HEK293 (cell line): Measurements from ENCODE around the gene KDM5C.

Source experiments
- TRIM28 ChIP-seq: IDR thresholded peaks from 2 replicates; pipeline ENCODE4 v1.6.1; 2011; ENCODE audit warnings: low read length, control low read depth, borderline replicate concordance
- YY1 ChIP-seq: fragments of 450-650 bp; formaldehyde crosslinking; IDR thresholded peaks from 2 replicates; pipeline ENCODE4 v1.5.1; 2018; ENCODE audit warnings: missing biosample characterization, missing genetic modification characterization
- ZBTB17 ChIP-seq: fragments of 450-650 bp; formaldehyde crosslinking; IDR thresholded peaks from 2 replicates; pipeline ENCODE4 v1.5.1; 2016; ENCODE audit warnings: missing biosample characterization, missing genetic modification characterization
- ZNF138 ChIP-seq: fragments of 450-650 bp; formaldehyde crosslinking; IDR thresholded peaks from 2 replicates; pipeline ENCODE4 v1.5.1; 2016; ENCODE audit warnings: missing biosample characterization, missing genetic modification characterization, borderline replicate concordance
- ZNF335 ChIP-seq: fragments of 450-650 bp; formaldehyde crosslinking; conservative IDR thresholded peaks from 2 replicates; pipeline ENCODE4 v1.5.1; 2016; ENCODE audit warnings: missing biosample characterization, missing genetic modification characterization
- ZNF426 ChIP-seq: fragments of 450-650 bp; formaldehyde crosslinking; IDR thresholded peaks from 2 replicates; pipeline ENCODE4 v1.5.1; 2017; ENCODE audit warnings: missing biosample characterization, missing genetic modification characterization, mild to moderate bottlenecking, inconsistent platforms, moderate library complexity
- ZNF514 ChIP-seq: fragments of 450-650 bp; formaldehyde crosslinking; IDR thresholded peaks from 2 replicates; pipeline ENCODE4 v1.5.1; 2016; ENCODE audit warnings: missing biosample characterization, missing genetic modification characterization
- ZNF776 ChIP-seq: fragments of 450-650 bp; formaldehyde crosslinking; IDR thresholded peaks from 2 replicates; pipeline ENCODE4 v1.5.0; 2017; ENCODE audit warnings: missing biosample characterization, missing genetic modification characterization, borderline replicate concordance
- ZNF785 ChIP-seq: fragments of 450-650 bp; formaldehyde crosslinking; IDR thresholded peaks from 2 replicates; pipeline ENCODE4 v1.5.1; 2016; ENCODE audit warnings: missing biosample characterization, missing genetic modification characterization
- TF ChIP-seq, protein P1 (sequence below): fragments of 450-650 bp; formaldehyde crosslinking; IDR thresholded peaks from 2 replicates; pipeline ENCODE4 v1.5.1; 2016; ENCODE audit warnings: missing biosample characterization, missing genetic modification characterization
- TF ChIP-seq, protein P2 (sequence below): fragments of 450-650 bp; formaldehyde crosslinking; IDR thresholded peaks from 2 replicates; pipeline ENCODE4 v1.5.1; 2016; ENCODE audit warnings: missing biosample characterization, missing genetic modification characterization
- TF ChIP-seq, protein P3 (sequence below): fragments of 450-650 bp; formaldehyde crosslinking; IDR thresholded peaks from 2 replicates; pipeline ENCODE4 v1.5.1; 2016; ENCODE audit warnings: missing biosample characterization, missing genetic modification characterization, low read depth

DNA sequence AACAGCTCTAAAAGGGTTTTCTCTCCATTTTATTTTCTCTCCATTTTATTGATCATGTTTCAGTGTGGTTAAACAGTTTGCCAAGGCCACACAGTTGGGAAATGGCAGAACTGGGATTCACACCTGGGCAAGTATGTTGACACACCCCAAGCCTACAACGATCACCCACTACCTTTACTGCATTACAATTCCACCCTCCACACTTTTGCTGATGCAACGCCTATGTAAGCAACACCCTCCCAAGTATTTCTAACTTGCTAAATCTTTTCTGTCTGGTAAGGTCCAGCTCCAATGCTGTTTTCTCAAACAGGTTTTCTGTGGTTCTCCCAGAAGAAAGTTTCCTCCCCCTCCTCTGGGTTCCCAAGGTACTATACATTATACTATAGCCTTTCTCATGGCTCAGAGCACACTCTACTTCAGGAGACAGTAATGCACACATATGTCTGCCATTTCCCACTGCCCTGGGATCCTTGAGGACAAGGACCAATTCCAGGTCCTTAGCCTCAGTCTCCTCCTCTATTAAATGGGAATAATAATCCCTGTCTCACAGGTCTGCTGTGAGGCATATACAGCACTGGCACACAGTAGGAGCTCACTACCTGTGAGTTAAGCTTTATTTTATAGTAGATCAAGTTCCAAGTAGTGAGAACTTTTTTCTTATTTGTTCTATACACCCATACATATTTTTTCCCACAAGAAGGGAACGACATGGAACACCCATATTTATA is 28.4 kb upstream of the KDM5C start:
- TF ChIP-seq YY1 = no peak
- no peak for TF ChIP-seq ZNF426 (tag by site-specific recombination)
- TF ChIP-seq, protein P1, sequence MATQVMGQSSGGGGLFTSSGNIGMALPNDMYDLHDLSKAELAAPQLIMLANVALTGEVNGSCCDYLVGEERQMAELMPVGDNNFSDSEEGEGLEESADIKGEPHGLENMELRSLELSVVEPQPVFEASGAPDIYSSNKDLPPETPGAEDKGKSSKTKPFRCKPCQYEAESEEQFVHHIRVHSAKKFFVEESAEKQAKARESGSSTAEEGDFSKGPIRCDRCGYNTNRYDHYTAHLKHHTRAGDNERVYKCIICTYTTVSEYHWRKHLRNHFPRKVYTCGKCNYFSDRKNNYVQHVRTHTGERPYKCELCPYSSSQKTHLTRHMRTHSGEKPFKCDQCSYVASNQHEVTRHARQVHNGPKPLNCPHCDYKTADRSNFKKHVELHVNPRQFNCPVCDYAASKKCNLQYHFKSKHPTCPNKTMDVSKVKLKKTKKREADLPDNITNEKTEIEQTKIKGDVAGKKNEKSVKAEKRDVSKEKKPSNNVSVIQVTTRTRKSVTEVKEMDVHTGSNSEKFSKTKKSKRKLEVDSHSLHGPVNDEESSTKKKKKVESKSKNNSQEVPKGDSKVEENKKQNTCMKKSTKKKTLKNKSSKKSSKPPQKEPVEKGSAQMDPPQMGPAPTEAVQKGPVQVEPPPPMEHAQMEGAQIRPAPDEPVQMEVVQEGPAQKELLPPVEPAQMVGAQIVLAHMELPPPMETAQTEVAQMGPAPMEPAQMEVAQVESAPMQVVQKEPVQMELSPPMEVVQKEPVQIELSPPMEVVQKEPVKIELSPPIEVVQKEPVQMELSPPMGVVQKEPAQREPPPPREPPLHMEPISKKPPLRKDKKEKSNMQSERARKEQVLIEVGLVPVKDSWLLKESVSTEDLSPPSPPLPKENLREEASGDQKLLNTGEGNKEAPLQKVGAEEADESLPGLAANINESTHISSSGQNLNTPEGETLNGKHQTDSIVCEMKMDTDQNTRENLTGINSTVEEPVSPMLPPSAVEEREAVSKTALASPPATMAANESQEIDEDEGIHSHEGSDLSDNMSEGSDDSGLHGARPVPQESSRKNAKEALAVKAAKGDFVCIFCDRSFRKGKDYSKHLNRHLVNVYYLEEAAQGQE (tag by site-specific recombination) = no peak
- TF ChIP-seq TRIM28 = no peak
- no peak for TF ChIP-seq ZBTB17
- TF ChIP-seq, protein P2, sequence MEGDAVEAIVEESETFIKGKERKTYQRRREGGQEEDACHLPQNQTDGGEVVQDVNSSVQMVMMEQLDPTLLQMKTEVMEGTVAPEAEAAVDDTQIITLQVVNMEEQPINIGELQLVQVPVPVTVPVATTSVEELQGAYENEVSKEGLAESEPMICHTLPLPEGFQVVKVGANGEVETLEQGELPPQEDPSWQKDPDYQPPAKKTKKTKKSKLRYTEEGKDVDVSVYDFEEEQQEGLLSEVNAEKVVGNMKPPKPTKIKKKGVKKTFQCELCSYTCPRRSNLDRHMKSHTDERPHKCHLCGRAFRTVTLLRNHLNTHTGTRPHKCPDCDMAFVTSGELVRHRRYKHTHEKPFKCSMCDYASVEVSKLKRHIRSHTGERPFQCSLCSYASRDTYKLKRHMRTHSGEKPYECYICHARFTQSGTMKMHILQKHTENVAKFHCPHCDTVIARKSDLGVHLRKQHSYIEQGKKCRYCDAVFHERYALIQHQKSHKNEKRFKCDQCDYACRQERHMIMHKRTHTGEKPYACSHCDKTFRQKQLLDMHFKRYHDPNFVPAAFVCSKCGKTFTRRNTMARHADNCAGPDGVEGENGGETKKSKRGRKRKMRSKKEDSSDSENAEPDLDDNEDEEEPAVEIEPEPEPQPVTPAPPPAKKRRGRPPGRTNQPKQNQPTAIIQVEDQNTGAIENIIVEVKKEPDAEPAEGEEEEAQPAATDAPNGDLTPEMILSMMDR (tag by site-specific recombination) = no peak
- no peak for TF ChIP-seq ZNF776 (tag by site-specific recombination)
- TF ChIP-seq, protein P3, sequence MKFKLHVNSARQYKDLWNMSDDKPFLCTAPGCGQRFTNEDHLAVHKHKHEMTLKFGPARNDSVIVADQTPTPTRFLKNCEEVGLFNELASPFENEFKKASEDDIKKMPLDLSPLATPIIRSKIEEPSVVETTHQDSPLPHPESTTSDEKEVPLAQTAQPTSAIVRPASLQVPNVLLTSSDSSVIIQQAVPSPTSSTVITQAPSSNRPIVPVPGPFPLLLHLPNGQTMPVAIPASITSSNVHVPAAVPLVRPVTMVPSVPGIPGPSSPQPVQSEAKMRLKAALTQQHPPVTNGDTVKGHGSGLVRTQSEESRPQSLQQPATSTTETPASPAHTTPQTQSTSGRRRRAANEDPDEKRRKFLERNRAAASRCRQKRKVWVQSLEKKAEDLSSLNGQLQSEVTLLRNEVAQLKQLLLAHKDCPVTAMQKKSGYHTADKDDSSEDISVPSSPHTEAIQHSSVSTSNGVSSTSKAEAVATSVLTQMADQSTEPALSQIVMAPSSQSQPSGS (tag by site-specific recombination) = no peak
- no peak for TF ChIP-seq ZNF138 (tag by site-specific recombination)
- no peak for TF ChIP-seq ZNF785
- no peak for TF ChIP-seq ZNF335
- TF ChIP-seq ZNF514 (tag by site-specific recombination) = no peak
